HG03520 (cell line): ENCODE results near the gene TRHDE.

Experiments used
- ATAC-seq: cut with Tn5 transposase; IDR thresholded peaks from one replicate; pipeline ENCODE4 v1.9.1; 2021; ENCODE audit warnings: mild to moderate bottlenecking, moderate library complexity; ENCODE audit not compliant: unreplicated experiment

Gene TRHDE

DNA sequence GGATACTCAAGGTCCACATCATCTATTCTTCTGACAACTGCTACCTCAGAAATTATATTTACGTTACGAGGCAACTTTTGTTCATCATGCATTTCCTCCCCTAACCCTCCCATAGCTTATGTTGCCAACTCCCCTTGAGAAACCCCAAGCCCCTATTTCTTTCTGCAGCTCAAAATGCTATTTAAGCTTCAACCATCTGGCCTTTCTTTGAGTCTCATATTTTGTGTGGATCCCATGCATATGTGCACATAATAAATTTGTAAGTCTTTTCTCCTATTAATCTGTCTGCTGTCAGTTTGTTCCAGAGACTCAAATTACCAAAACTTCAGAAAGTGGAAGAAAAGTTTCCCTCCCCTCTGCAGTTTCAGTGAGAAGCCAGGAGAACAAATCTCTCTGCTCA, 444.1 kb downstream of the TRHDE start:
- ATAC-seq = no peak

DNA sequence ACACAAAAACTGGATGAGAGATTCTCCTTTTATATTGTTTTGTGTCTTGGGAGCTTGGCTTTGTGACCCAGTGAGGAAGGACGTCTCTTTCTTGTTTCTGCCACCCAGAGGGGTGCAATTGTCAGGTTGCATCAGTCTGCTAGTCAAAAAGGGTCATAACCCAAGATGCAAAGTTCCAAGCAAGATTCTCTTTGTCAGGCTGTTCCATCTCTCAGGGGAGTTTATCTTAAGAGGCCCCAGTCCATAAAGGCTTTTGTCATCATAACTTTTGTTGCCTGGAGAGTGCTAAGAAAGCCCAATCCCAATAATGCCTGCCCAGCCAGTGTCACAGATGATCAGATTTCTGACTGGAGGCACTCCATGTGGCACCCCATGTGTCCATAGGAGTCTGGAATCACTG, 444.9 kb downstream of the TRHDE start:
- ATAC-seq = no peak
